Epithelial cell of prostate (primary cell): Measurements from ENCODE around the gene SLC9A9.
"Not testable (repeated sequence)": the region's sequence is repeated elsewhere in the genome, so short reads cannot be mapped to it uniquely, and the experiment has no call there.

Experiments
- DNase-seq: peaks from one replicate; pipeline ENCODE4 v3.0.0-alpha.2; 2011; ENCODE audit warnings: low read depth, low spot score
- H3K27ac ChIP-seq: fragments of 450-650 bp; 2 replicates; pipeline ENCODE4 v1.5.1; 2017; ENCODE audit warnings: mild to moderate bottlenecking

SLC9A9 gene

GRCh38 chr3:143814443-143814889, 33.8 kb downstream of the SLC9A9 start:
- no peak overlapping the region for H3K27ac ChIP-seq
- no peak for DNase-seq

- H3K27ac ChIP-seq, result no peak overlapping the region
- no peak for DNase-seq
Observed at GRCh38 chr3:143812481-143812880, 35.8 kb downstream of the SLC9A9 start.

GRCh38 chr3:143811602-143812001, 36.7 kb downstream of the SLC9A9 start:
- no peak overlapping the region for H3K27ac ChIP-seq
- DNase-seq, result no peak

- DNase-seq, result no peak
- no peak overlapping the region for H3K27ac ChIP-seq
Observed at GRCh38 chr3:143810953-143811265, 37.4 kb downstream of the SLC9A9 start.

- no peak for DNase-seq
- H3K27ac ChIP-seq, result no peak overlapping the region
Observed at GRCh38 chr3:143810166-143810952, 37.9 kb downstream of the SLC9A9 start.

- H3K27ac ChIP-seq, result no peak overlapping the region
- no peak for DNase-seq
Observed at GRCh38 chr3:143809121-143809621, 39.1 kb downstream of the SLC9A9 start.

- no peak for DNase-seq
- H3K27ac ChIP-seq, result no peak overlapping the region
Observed at GRCh38 chr3:143808030-143808429, 40.2 kb downstream of the SLC9A9 start.

GRCh38 chr3:143806038-143806437, 42.2 kb downstream of the SLC9A9 start:
- no peak for DNase-seq
- H3K27ac ChIP-seq, result no peak overlapping the region

- not testable (repeated sequence) for H3K27ac ChIP-seq
Observed at GRCh38 chr3:143805476-143805875, 42.8 kb downstream of the SLC9A9 start.

GRCh38 chr3:143801046-143801445, 47.2 kb downstream of the SLC9A9 start:
- H3K27ac ChIP-seq, DNase-seq: not testable (repeated sequence)

More at GRCh38 chr3:143805476-143805875, 42.8 kb downstream of the SLC9A9 start:
- not testable (repeated sequence) for DNase-seq

GRCh38 chr3:143798151-143798550, 50.1 kb downstream of the SLC9A9 start:
- not testable (repeated sequence) for DNase-seq, H3K27ac ChIP-seq

GRCh38 chr3:143795874-143796273, 52.4 kb downstream of the SLC9A9 start:
- no peak overlapping the region for H3K27ac ChIP-seq
- no peak for DNase-seq

GRCh38 chr3:143794793-143795462, 53.3 kb downstream of the SLC9A9 start:
- no peak for DNase-seq
- H3K27ac ChIP-seq, result no peak overlapping the region

- no peak for DNase-seq
- H3K27ac ChIP-seq, result no peak overlapping the region
Observed at GRCh38 chr3:143793971-143794370, 54.3 kb downstream of the SLC9A9 start.

- DNase-seq, result no peak
- H3K27ac ChIP-seq, result no peak overlapping the region
Observed at GRCh38 chr3:143791386-143791785, 56.9 kb downstream of the SLC9A9 start.

- DNase-seq, result no peak
- no peak overlapping the region for H3K27ac ChIP-seq
Observed at GRCh38 chr3:143786219-143787191, 61.8 kb downstream of the SLC9A9 start.

- DNase-seq, result no peak
- H3K27ac ChIP-seq, result no peak overlapping the region
Observed at GRCh38 chr3:143784446-143784845, 63.8 kb downstream of the SLC9A9 start.

- DNase-seq, result no peak
- H3K27ac ChIP-seq, result no peak overlapping the region
Observed at GRCh38 chr3:143783851-143784370, 64.4 kb downstream of the SLC9A9 start.

- no peak for DNase-seq
- H3K27ac ChIP-seq, result no peak overlapping the region
Observed at GRCh38 chr3:143775459-143775858, 72.8 kb downstream of the SLC9A9 start.

GRCh38 chr3:143771939-143772338, 76.3 kb downstream of the SLC9A9 start:
- no peak for DNase-seq
- no peak overlapping the region for H3K27ac ChIP-seq
